Measurements from ENCODE around the gene THBD.

The THBD gene

GRCh38 chr20:23007886-23008655 lies 41.4 kb downstream of the THBD start:
- no peak for DNase-seq

- no peak for DNase-seq
Measured at GRCh38 chr20:23007462-23007861, 42.0 kb downstream of the THBD start.

- no peak for DNase-seq
Measured at GRCh38 chr20:23005776-23006175, 43.7 kb downstream of the THBD start.

- no peak for DNase-seq
Measured at GRCh38 chr20:23003881-23004460, 45.5 kb downstream of the THBD start.

- DNase-seq, result no peak
Measured at GRCh38 chr20:23003077-23003635, 46.3 kb downstream of the THBD start.

- no peak for DNase-seq
Measured at GRCh38 chr20:23002276-23002675, 47.2 kb downstream of the THBD start.

GRCh38 chr20:23000232-23000947 lies 49.1 kb downstream of the THBD start:
- no peak for DNase-seq

GRCh38 chr20:22999756-23000155 lies 49.7 kb downstream of the THBD start:
- no peak for DNase-seq

- DNase-seq, result no peak
Measured at GRCh38 chr20:22998476-22998875, 51.0 kb downstream of the THBD start.

- no peak for DNase-seq
Measured at GRCh38 chr20:22995923-22996322, 53.5 kb downstream of the THBD start.
